ENCODE results near the gene CPM. TPM values are rescaled to one million over a fixed set of nuclear protein-coding genes. Genes with fewer than 3 reads are reported as not detected.

CPM gene
- total and polyA plus RNA-seq, 4 donors: 14.2 to 65.0 (median 24.0) TPM

- Histone ChIP-seq H3K27ac (ENCODE audit: low read depth in 1 of 2, low read length in 2 of 2) (no peak overlapping the region), H3K9ac (ENCODE audit: low read depth in 1 of 2, low read length in 2 of 2) (no peak overlapping the region), H3K9me3 (ENCODE audit: control insufficient read depth in 4 of 4, low read length in 3 of 4) (no peaks in the 10 kb centered on the region), H3K4me1 (ENCODE audit: control insufficient read depth in 4 of 4, insufficient read depth in 4 of 4, low read length in 3 of 4) (peaks cover 0 to 6% (median 4%) of the 10 kb centered on the region in 4 donors), H3K36me3 (ENCODE audit: control insufficient read depth in 4 of 4, insufficient read depth in 3 of 4, low read depth in 1 of 4, low read length in 3 of 4) (no peaks in the 10 kb centered on the region), H3K4me3 (ENCODE audit: low read depth in 1 of 3, low read length in 3 of 3) (no peak overlapping the region), H3K27me3 (ENCODE audit: control insufficient read depth in 4 of 4, insufficient read depth in 4 of 4, low read length in 3 of 4) (no peaks in the 10 kb centered on the region)
- 96% methylated on average over 7 of the region's 7 CpGs for WGBS
- TF ChIP-seq EGR1 (IDR thresholded peaks at IDR 0.05; ENCODE audit: low read depth in 2 of 2) (no peak), JUND (IDR thresholded peaks at IDR 0.05) (no peak), MAX (IDR thresholded peaks at IDR 0.05) (no peak), ZBTB33 (IDR thresholded peaks at IDR 0.05) (no peak), GABPA (IDR thresholded peaks at IDR 0.05 in 1 of 2, conservative IDR thresholded peaks at IDR 0.05 in 1 of 2) (no peak), RXRA (IDR thresholded peaks at IDR 0.05) (no peak), FOXA1 (IDR thresholded peaks at IDR 0.05) (no peak), YY1 (IDR thresholded peaks at IDR 0.05) (no peak), FOXA2 (IDR thresholded peaks at IDR 0.05) (no peak)
- no peak for DNase-seq (ENCODE audit: low spot score)
Observed at GRCh38 chr12:68954811-68955210, 21.8 kb upstream of the CPM start.

- no peak overlapping the region for H3K27ac ChIP-seq (ENCODE audit: low read depth in 1 of 2, low read length in 2 of 2)
- H3K9me3 ChIP-seq (ENCODE audit: control insufficient read depth in 4 of 4, low read length in 3 of 4): no peaks in the 10 kb centered on the region
- TF ChIP-seq RAD21 (IDR thresholded peaks at IDR 0.05) (no peak), CTCF (IDR thresholded peaks at IDR 0.05; ENCODE audit: low read depth, low read length, missing input control) (no peak), YY1 (IDR thresholded peaks at IDR 0.05) (no peak), NR2F2 (IDR thresholded peaks at IDR 0.05) (no peak), MAX (IDR thresholded peaks at IDR 0.05) (no peak), FOXA2 (IDR thresholded peaks at IDR 0.05) (no peak), HNF4A (conservative IDR thresholded peaks at IDR 0.05) (no peak), SP1 (IDR thresholded peaks at IDR 0.05) (no peak), FOXA1 (IDR thresholded peaks at IDR 0.05) (no peak), HNF4G (IDR thresholded peaks at IDR 0.05) (no peak), ZBTB33 (IDR thresholded peaks at IDR 0.05) (no peak), EGR1 (IDR thresholded peaks at IDR 0.05; ENCODE audit: low read depth in 2 of 2) (no peak), JUND (IDR thresholded peaks at IDR 0.05) (no peak)
- H3K4me1 ChIP-seq (ENCODE audit: control insufficient read depth in 4 of 4, insufficient read depth in 4 of 4, low read length in 3 of 4): peaks cover 0 to 6% (median 4%) of the 10 kb centered on the region in 4 donors
- H3K9ac ChIP-seq (ENCODE audit: low read depth in 1 of 2, low read length in 2 of 2): no peak overlapping the region
- WGBS: 54% methylated on average over 2 of the region's 2 CpGs
- H3K36me3 ChIP-seq (ENCODE audit: control insufficient read depth in 4 of 4, insufficient read depth in 3 of 4, low read depth in 1 of 4, low read length in 3 of 4): no peaks in the 10 kb centered on the region
- H3K4me3 ChIP-seq (ENCODE audit: low read depth in 1 of 3, low read length in 3 of 3): no peak overlapping the region
- H3K27me3 ChIP-seq (ENCODE audit: control insufficient read depth in 4 of 4, insufficient read depth in 4 of 4, low read length in 3 of 4): no peaks in the 10 kb centered on the region
- DNase-seq (ENCODE audit: low spot score): no peak
Observed at GRCh38 chr12:68953536-68953935, 20.6 kb upstream of the CPM start.
